Neural cell (in vitro differentiated cells): Measurements from ENCODE around the gene SNRPF. TPM values are rescaled to one million over a fixed set of nuclear protein-coding genes. Genes with fewer than 3 reads are reported as not detected.
"Not testable (repeated sequence)": the region's sequence is repeated elsewhere in the genome, so short reads cannot be mapped to it uniquely, and the experiment has no call there.

Experiments
- H2AFZ ChIP-seq: fragments of 200-600, 300-800 bp; sonication (generic), shearing (Covaris generic); 2 replicates; pipeline ENCODE4 v1.6.0; 2014; ENCODE audit warnings: low read depth, mild to moderate bottlenecking, antibody characterized with exemption, low read length, moderate library complexity
- H3F3A ChIP-seq: fragments of 200-600 bp; shearing (Covaris generic); 2 replicates; pipeline ENCODE4 v1.6.1; 2016; ENCODE audit warnings: mild to moderate bottlenecking, moderate library complexity, mixed read lengths, antibody characterized with exemption, low read length; ENCODE audit not compliant: insufficient read depth, poor library complexity, severe bottlenecking
- H3K27ac ChIP-seq: fragments of 200-600, 300-800 bp; sonication (generic), shearing (Covaris generic); 2 replicates; pipeline ENCODE4 v1.5.1; 2014; ENCODE audit warnings: mild to moderate bottlenecking, low read length, moderate library complexity
- H3K27me3 ChIP-seq: fragments of 300-800, 200-600 bp; sonication (generic), shearing (Covaris generic); 2 replicates; pipeline ENCODE4 v1.6.0; 2014; ENCODE audit warnings: mild to moderate bottlenecking, low read depth, low read length, moderate library complexity; ENCODE audit not compliant: insufficient read depth
- H3K36me3 ChIP-seq: fragments of 300-800, 200-600 bp; sonication (generic), shearing (Covaris generic); 2 replicates; pipeline ENCODE4 v1.5.1; 2014; ENCODE audit warnings: mild to moderate bottlenecking, antibody characterized with exemption, low read length, moderate library complexity; ENCODE audit not compliant: insufficient read depth
- H3K4me2 ChIP-seq: fragments of 300-800, 200-600 bp; sonication (generic), shearing (Covaris generic); 2 replicates; pipeline ENCODE4 v1.6.0; 2014; ENCODE audit warnings: mild to moderate bottlenecking, low read length
- H3K4me3 ChIP-seq: fragments of 300-800, 200-600 bp; sonication (generic), shearing (Covaris generic); 2 replicates; pipeline ENCODE4 v1.5.1; 2014; ENCODE audit warnings: mild to moderate bottlenecking, low read length, moderate library complexity
- H3K79me2 ChIP-seq: fragments of 200-600 bp; shearing (Covaris generic); replicated peaks from 2 replicates; pipeline ENCODE4 v1.6.0; 2014; ENCODE audit warnings: mild to moderate bottlenecking, low read length, moderate library complexity; ENCODE audit not compliant: insufficient read depth
- H3K9ac ChIP-seq: fragments of 300-800, 200-600 bp; sonication (generic), shearing (Covaris generic); 2 replicates; pipeline ENCODE4 v1.6.1; 2016; ENCODE audit warnings: mild to moderate bottlenecking, low read length, mixed read lengths
- H3K9me2 ChIP-seq: fragments of 200-600 bp; shearing (Covaris generic); 2 replicates; pipeline ENCODE4 v1.6.1; 2016; ENCODE audit warnings: mild to moderate bottlenecking, low read length, mixed read lengths; ENCODE audit not compliant: insufficient read depth
- H3K9me3 ChIP-seq: fragments of 200-600, 300-800 bp; sonication (generic), shearing (Covaris generic); 2 replicates; pipeline ENCODE4 v1.6.1; 2016; ENCODE audit warnings: mild to moderate bottlenecking, mixed run types, low read length, moderate library complexity, mixed read lengths
- H4K20me1 ChIP-seq: fragments of 200-600 bp; shearing (Covaris generic); 2 replicates; pipeline ENCODE4 v1.6.1; 2016; ENCODE audit warnings: mild to moderate bottlenecking, mixed run types; ENCODE audit not compliant: insufficient read depth
- CTCF ChIP-seq: fragments of 450-650 bp; IDR thresholded peaks from 2 replicates; pipeline ENCODE4 v1.5.1; 2014; ENCODE audit warnings: antibody characterized with exemption, mild to moderate bottlenecking, moderate library complexity; ENCODE audit not compliant: poor library complexity, severe bottlenecking
- EP300 ChIP-seq: fragments of 450-650 bp; conservative IDR thresholded peaks from 2 replicates; pipeline ENCODE4 v1.6.1; 2014; ENCODE audit warnings: antibody characterized with exemption, mild to moderate bottlenecking, moderate library complexity; ENCODE audit not compliant: poor library complexity, severe bottlenecking
- EZH2 ChIP-seq: fragments of 200-600, 300-800 bp; shearing (Covaris generic), sonication (generic); IDR thresholded peaks from 2 replicates; pipeline ENCODE4 v1.6.1; 2014; ENCODE audit warnings: antibody characterized with exemption, low read length, borderline replicate concordance, mild to moderate bottlenecking; ENCODE audit not compliant: insufficient read depth, poor library complexity, severe bottlenecking
- MXI1 ChIP-seq: fragments of 450-650 bp; conservative IDR thresholded peaks from 2 replicates; pipeline ENCODE4 v1.6.1; 2014; ENCODE audit warnings: antibody characterized with exemption, mild to moderate bottlenecking; ENCODE audit not compliant: poor library complexity, severe bottlenecking
- POLR2AphosphoS5 ChIP-seq: IDR thresholded peaks from 2 replicates; pipeline ENCODE4 v1.6.1; 2012
- RAD21 ChIP-seq: fragments of 450-650 bp; conservative IDR thresholded peaks from 2 replicates; pipeline ENCODE4 v1.6.1; 2014; ENCODE audit warnings: antibody characterized with exemption, mild to moderate bottlenecking, moderate library complexity
- SMC3 ChIP-seq: fragments of 450-650 bp; conservative IDR thresholded peaks from 2 replicates; pipeline ENCODE4 v1.6.1; 2014; ENCODE audit warnings: antibody characterized with exemption, mild to moderate bottlenecking, moderate library complexity; ENCODE audit not compliant: poor library complexity
- TAF1 ChIP-seq: IDR thresholded peaks from 2 replicates; pipeline ENCODE4 v1.6.1; 2012; ENCODE audit warnings: low read depth
- polyA plus RNA-seq: library from polyadenylated mRNA; depleted of rRNA; stranded (reverse); fragments of >200 nt; gene quantifications from 2 replicates; pipeline ENCODE4 v1.2.3, GENCODE V29; 2014
- TF ChIP-seq, protein P1 (sequence below): IDR thresholded peaks from 2 replicates; pipeline ENCODE4 v1.6.1; 2012; ENCODE audit warnings: borderline replicate concordance

SNRPF gene
- polyA plus RNA-seq, 1 donor from 2014 or later, result 42.1 TPM

DNA sequence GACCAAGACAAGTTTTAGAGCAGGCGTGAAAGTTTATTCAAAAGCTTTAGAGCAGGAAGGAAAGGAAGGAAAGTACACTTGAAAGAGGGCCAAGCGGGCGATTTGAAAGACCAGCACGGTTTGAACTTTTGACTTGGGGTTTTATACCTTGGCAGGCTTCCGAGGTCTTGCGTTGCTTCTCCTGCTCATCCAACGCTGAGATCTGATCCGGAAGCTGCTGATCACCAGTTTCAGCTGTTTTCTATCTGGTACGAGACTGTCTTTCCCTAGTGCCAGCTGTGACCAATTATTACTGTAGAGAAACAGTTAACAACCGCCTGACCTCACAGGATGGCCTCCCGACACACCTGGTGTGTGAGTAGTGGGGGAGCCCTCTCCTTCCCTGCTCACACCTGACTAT, 20.6 kb upstream of the SNRPF start:
- Histone ChIP-seq H3K4me3 (no peak overlapping the region), H3K4me2 (no peak overlapping the region), H3K9ac (no peak overlapping the region), H3K79me2 (no peaks in the 10 kb centered on the region), H3K9me2 (no peaks in the 10 kb centered on the region), H4K20me1 (no peaks in the 10 kb centered on the region), H3K27me3 (no peaks in the 10 kb centered on the region), H3K27ac (no peak overlapping the region), H2AFZ (no peak overlapping the region), H3K36me3 (no peaks in the 10 kb centered on the region), H3F3A (no peaks in the 10 kb centered on the region), H3K9me3 (no peaks in the 10 kb centered on the region)
- no peak for TF ChIP-seq RAD21
- no peak for TF ChIP-seq CTCF
- TF ChIP-seq, protein P1, sequence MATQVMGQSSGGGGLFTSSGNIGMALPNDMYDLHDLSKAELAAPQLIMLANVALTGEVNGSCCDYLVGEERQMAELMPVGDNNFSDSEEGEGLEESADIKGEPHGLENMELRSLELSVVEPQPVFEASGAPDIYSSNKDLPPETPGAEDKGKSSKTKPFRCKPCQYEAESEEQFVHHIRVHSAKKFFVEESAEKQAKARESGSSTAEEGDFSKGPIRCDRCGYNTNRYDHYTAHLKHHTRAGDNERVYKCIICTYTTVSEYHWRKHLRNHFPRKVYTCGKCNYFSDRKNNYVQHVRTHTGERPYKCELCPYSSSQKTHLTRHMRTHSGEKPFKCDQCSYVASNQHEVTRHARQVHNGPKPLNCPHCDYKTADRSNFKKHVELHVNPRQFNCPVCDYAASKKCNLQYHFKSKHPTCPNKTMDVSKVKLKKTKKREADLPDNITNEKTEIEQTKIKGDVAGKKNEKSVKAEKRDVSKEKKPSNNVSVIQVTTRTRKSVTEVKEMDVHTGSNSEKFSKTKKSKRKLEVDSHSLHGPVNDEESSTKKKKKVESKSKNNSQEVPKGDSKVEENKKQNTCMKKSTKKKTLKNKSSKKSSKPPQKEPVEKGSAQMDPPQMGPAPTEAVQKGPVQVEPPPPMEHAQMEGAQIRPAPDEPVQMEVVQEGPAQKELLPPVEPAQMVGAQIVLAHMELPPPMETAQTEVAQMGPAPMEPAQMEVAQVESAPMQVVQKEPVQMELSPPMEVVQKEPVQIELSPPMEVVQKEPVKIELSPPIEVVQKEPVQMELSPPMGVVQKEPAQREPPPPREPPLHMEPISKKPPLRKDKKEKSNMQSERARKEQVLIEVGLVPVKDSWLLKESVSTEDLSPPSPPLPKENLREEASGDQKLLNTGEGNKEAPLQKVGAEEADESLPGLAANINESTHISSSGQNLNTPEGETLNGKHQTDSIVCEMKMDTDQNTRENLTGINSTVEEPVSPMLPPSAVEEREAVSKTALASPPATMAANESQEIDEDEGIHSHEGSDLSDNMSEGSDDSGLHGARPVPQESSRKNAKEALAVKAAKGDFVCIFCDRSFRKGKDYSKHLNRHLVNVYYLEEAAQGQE, result no peak
- TF ChIP-seq SMC3, result no peak
- TF ChIP-seq MXI1, result no peak
- no peak for TF ChIP-seq TAF1
- TF ChIP-seq EZH2, result no peak
- TF ChIP-seq POLR2AphosphoS5, result no peak

- H3K9me2 ChIP-seq, H3K79me2 ChIP-seq, H3K9ac ChIP-seq, H3K27me3 ChIP-seq, H3K27ac ChIP-seq, H3K36me3 ChIP-seq, H2AFZ ChIP-seq, H4K20me1 ChIP-seq, H3K4me3 ChIP-seq, H3F3A ChIP-seq, H3K4me2 ChIP-seq, H3K9me3 ChIP-seq: not testable (repeated sequence)
These were observed 16.3 kb upstream of the SNRPF start for GRCh38 chr12:95842426-95842825.

- no peaks in the 10 kb centered on the region for H3K36me3 ChIP-seq
- H2AFZ ChIP-seq, result no peak overlapping the region
- TF ChIP-seq CTCF, result peak; percentile 66
- TF ChIP-seq RAD21, result peak; percentile 73
- TF ChIP-seq POLR2AphosphoS5, result no peak
- no peak for TF ChIP-seq EP300
- peak; percentile 63 for TF ChIP-seq SMC3
- no peak for TF ChIP-seq TAF1
- H4K20me1 ChIP-seq, result no peaks in the 10 kb centered on the region
- no peak overlapping the region for H3K27ac ChIP-seq
- no peaks in the 10 kb centered on the region for H3K27me3 ChIP-seq
- no peaks in the 10 kb centered on the region for H3K9me3 ChIP-seq
- H3K79me2 ChIP-seq, result no peaks in the 10 kb centered on the region
- no peaks in the 10 kb centered on the region for H3F3A ChIP-seq
- no peak overlapping the region for H3K4me2 ChIP-seq
- no peaks in the 10 kb centered on the region for H3K9me2 ChIP-seq
- H3K4me3 ChIP-seq, result no peak overlapping the region
- H3K9ac ChIP-seq, result no peak overlapping the region
These were observed 10.0 kb upstream of the SNRPF start for GRCh38 chr12:95848575-95849388.
